GM19372 (cell line): ENCODE results near the gene RCN2.
"Not testable (repeated sequence)": the region's sequence is repeated elsewhere in the genome, so short reads cannot be mapped to it uniquely, and the experiment has no call there.

Source experiments
- ATAC-seq: cut with Tn5 transposase; IDR thresholded peaks from one replicate; pipeline ENCODE4 v1.9.1; 2021; ENCODE audit warnings: mild to moderate bottlenecking, low read depth, moderate library complexity; ENCODE audit not compliant: unreplicated experiment

Gene RCN2, protein sequence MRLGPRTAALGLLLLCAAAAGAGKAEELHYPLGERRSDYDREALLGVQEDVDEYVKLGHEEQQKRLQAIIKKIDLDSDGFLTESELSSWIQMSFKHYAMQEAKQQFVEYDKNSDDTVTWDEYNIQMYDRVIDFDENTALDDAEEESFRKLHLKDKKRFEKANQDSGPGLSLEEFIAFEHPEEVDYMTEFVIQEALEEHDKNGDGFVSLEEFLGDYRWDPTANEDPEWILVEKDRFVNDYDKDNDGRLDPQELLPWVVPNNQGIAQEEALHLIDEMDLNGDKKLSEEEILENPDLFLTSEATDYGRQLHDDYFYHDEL

GRCh38 chr15:76931397-76932134 lies at the start of gene RCN2:
RCN2 (plus strand) TSS chr15:76931749; CDS start chr15:76931842, 93 bp downstream.
- peak; percentile 95 for ATAC-seq

DNA sequence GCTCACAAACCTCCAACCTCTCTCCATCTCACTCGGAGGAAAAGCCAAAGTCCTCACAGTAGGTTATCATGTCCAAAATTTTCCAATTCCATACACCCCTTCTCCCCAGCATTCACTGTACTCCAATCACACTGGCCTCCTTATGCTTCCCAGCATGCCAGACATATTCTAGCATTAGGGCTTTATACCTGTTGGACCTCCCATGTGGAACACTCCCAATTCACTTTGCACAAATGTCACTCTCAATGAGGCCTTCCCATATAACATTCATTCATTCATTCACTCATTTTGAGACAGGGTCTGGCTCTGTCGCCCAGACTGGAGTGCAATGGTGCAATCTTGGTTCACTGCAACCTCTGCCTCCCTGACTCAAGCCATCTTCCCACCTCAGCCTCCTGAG lies 46.3 kb upstream of the RCN2 start:
- ATAC-seq = no peak

- not testable (repeated sequence) for ATAC-seq
Measured at GRCh38 chr15:76887280-76888141, 44.0 kb upstream of the RCN2 start.

GRCh38 chr15:76892836-76893235 lies 38.7 kb upstream of the RCN2 start:
- ATAC-seq = not testable (repeated sequence)

GRCh38 chr15:76894174-76894573 lies 37.4 kb upstream of the RCN2 start:
- no peak for ATAC-seq

GRCh38 chr15:76898102-76898501 lies 33.4 kb upstream of the RCN2 start:
- ATAC-seq = no peak

DNA sequence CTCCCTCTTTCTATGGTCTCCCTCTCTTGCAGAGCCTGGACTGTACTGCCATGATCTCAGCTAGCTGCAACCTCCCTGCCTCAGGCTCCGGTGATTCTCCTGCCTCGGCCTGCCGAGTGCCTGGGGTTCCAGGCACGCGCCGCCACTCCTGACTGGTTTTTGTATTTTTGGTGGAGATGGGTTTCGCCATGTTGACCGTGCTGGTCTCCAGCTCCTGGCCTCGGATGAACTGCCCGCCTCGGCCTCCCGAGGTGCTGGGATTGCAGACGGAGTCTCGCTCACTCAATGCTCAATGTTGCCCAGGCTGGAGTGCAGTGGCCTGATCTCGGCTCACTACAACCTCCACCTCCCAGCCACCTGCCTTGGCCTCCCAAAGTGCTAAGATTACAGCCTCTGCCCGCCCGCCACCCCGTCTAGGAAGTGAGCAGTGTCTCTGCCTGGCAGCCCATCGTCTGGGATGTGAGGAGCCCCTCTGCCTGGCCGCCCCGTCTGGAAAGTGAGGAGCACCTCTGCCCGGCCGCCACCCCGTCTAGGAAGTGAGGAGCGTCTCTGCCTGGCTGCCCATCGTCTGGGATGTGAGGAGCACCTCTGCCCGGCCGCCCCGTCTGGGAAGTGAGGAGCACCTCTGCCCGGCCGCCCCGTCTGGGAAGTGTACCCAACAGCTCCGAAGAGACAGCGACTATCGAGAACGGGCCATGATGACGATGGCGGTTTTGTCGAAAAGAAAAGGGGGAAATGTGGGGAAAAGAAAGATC lies 32.2 kb upstream of the RCN2 start:
- ATAC-seq = not testable (repeated sequence)

- not testable (repeated sequence) for ATAC-seq
Measured at GRCh38 chr15:76899931-76900310, 31.6 kb upstream of the RCN2 start.

DNA sequence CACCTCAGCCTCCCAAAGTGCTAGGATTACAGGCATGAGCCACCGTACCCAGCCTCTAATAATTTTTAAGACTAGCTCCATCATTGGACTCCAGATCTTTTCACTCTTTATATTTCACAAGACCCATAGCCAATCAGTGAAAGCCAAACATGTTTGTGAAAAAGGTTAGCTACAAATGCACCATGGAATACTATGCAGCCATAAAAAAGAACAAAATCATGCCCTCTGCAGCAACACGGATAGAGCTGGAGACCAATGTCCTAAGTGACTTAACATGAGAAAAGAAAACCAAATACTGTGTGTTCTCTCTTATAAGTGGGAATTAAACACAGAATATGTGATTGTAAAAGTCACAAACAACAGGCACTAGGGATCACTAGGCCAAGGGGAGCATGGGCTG lies 29.6 kb upstream of the RCN2 start:
- no peak for ATAC-seq

GRCh38 chr15:76903251-76903681 lies 28.3 kb upstream of the RCN2 start:
- no peak for ATAC-seq

DNA sequence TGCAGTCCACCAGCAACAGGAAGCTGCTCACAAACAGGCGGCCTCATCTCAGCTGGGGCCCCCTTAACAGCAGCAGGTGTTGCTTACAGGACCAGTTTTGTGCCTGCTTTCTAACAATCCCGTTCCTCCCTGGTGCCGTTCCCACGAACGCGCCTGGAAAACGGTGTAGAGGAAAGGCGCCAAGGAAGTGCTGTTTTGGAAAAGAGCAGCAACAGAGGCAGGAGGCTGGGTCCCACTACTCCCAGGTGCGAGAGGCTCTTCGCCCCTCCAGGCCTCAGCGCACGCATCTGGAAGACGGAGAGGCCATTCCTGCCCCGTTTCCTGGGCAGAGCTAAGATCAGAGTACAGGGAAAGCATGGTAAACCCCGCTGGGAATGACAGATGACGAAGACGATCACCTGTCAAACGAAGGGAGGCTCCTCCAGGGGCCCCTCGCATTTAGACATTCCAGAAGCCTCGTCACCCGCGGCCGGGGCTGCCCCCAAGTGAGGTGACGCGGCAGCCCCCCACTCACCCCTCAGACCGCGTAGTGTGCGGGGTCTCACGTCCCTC lies 27.0 kb upstream of the RCN2 start:
- ATAC-seq = no peak

DNA sequence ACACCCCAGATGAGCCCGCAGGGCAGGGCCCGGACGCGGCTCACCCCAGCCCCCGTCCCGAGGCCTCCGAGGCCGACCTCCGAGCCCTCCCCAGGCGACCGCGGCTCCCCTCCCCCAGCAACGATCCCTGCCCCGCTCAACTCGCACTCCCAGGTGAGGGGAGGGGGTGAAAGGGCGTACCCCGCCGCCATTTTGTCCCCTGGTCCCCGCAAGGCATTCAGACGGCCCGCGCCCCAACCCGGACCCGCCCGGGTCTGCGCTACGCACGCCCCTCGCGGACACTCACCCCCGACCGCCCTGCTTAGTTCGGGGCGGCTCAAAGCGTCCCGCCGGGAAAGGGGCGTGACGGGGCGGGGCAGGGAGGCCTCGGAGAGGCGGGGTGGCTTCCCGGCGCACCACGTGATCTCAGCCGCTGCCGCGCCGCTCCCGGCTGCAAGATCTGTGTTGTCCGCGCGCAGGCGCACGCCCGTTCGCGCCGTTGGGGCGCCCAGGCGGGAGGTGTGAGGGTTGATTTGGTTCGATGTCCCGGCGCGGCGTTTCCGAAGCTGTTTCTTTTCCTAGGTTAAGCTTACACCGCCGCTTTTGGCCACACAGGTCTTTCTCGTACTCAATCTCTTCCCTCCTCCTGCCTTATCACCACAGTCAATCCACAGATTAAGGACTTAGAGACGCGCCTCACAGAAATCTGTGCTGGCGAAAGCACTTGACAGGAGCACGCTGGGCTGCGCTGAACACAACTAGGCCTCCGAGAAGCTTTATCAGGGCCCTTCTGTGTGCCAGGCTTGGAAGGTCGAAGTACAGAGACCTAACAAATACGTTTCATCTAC lies 26.3 kb upstream of the RCN2 start, which contains the start of gene SCAPER:
Gene SCAPER, minus strand, starts transcription at position 328 of the 827 bp plus-strand sequence. CDS start 21,523 bp downstream, outside the sequence.
- peak; percentile 89 for ATAC-seq

- no peak for ATAC-seq
Measured at GRCh38 chr15:76905855-76906254, 25.7 kb upstream of the RCN2 start.

- ATAC-seq = no peak
Measured at GRCh38 chr15:76912430-76912829, 19.1 kb upstream of the RCN2 start.

- no peak for ATAC-seq
Measured at GRCh38 chr15:76913737-76914136, 17.8 kb upstream of the RCN2 start.

- ATAC-seq = no peak
Measured at GRCh38 chr15:76916369-76916768, 15.2 kb upstream of the RCN2 start.

- no peak for ATAC-seq
Measured at GRCh38 chr15:76928201-76928600, 3.3 kb upstream of the RCN2 start.

DNA sequence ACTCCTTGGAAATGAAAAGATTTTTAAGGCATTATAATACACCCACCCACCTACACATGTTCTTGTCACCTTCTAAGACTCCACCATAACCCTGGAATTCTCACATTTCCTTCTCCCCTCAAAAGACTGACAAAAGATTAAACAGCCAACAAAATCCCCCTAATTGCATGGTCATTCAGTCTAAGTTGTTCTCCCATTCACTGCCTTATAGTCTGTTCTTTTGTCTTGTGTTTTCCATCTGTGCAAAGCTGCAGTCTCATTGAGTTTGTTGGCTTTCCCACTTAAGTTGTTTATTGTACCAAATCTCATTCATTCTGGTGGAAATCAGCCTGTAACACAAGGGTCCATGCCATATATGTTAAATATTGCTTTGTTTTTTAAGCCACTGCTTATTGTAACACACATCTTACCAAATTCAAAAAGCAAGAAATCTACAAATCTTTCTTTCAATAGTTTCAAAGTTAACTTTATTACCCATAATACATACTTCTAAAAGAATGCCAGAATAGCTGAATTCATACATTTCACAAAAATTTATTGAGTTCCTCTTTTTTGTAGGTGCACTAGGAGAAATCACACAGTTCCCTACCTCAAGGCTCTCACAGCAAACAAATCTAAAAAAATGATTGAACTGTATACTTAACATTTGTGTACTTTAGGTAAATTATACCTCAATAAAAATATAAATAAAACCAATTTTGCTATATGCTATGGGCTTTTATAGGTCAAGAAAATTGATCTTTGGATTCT lies 2.4 kb upstream of the RCN2 start:
- no peak for ATAC-seq
